SU-DHL-6 (cell line): ENCODE results near the gene ATRNL1.

Experiments
- H2AFZ ChIP-seq: fragments of 200-600 bp; sonication (generic); 2 replicates; pipeline ENCODE4 v1.6.1; 2014; ENCODE audit warnings: low read depth, mild to moderate bottlenecking, moderate library complexity, mixed read lengths, antibody characterized with exemption, low read length; ENCODE audit not compliant: severe bottlenecking
- H3F3A ChIP-seq: fragments of 200-600 bp; shearing (Covaris generic); 2 replicates; pipeline ENCODE4 v1.6.0; 2016; ENCODE audit warnings: antibody characterized with exemption, mild to moderate bottlenecking; ENCODE audit not compliant: insufficient read depth
- H3K27ac ChIP-seq: fragments of 200-600 bp; sonication (generic); 2 replicates; pipeline ENCODE4 v1.5.1; 2016; ENCODE audit warnings: low read depth, mild to moderate bottlenecking, low read length, moderate library complexity, mixed read lengths
- H3K27me3 ChIP-seq: fragments of 200-600 bp; sonication (generic), shearing (Covaris generic); 2 replicates; pipeline ENCODE4 v1.6.0; 2014; ENCODE audit warnings: mild to moderate bottlenecking, low read length
- H3K36me3 ChIP-seq: fragments of 200-600 bp; sonication (generic); 2 replicates; pipeline ENCODE4 v1.6.1; 2014; ENCODE audit warnings: mild to moderate bottlenecking, low read length, mixed read lengths
- H3K4me2 ChIP-seq: fragments of 300-600, 200-600 bp; shearing (Covaris generic), sonication (generic); 2 replicates; pipeline ENCODE4 v1.6.0; 2014; ENCODE audit warnings: low read length, low read depth, mild to moderate bottlenecking; ENCODE audit not compliant: poor library complexity, severe bottlenecking
- H3K4me3 ChIP-seq: fragments of 200-600 bp; sonication (generic); 2 replicates; pipeline ENCODE4 v1.5.1; 2014; ENCODE audit warnings: antibody characterized with exemption, low read length, mild to moderate bottlenecking, mixed read lengths; ENCODE audit not compliant: insufficient read depth, poor library complexity, severe bottlenecking
- H3K79me2 ChIP-seq: fragments of 200-600 bp; sonication (generic); 2 replicates; pipeline ENCODE4 v1.6.1; 2014; ENCODE audit warnings: mild to moderate bottlenecking, low read length, moderate library complexity; ENCODE audit not compliant: insufficient read depth
- H3K9ac ChIP-seq: fragments of 200-600 bp; sonication (generic); 2 replicates; pipeline ENCODE4 v1.7.0; 2014; ENCODE audit warnings: mild to moderate bottlenecking, low read length
- H3K9me2 ChIP-seq: fragments of 200-600 bp; sonication (generic); replicated peaks from 2 replicates; pipeline ENCODE4 v1.6.1; 2014; ENCODE audit warnings: low read length; ENCODE audit not compliant: insufficient read depth
- H3K9me3 ChIP-seq: fragments of 200-600 bp; sonication (generic); 2 replicates; pipeline ENCODE4 v1.6.1; 2014; ENCODE audit warnings: low read length, mixed read lengths; ENCODE audit not compliant: insufficient read depth
- H4K20me1 ChIP-seq: fragments of 200-600 bp; sonication (generic); 2 replicates; pipeline ENCODE4 v1.6.1; 2014; ENCODE audit warnings: low read depth, mild to moderate bottlenecking, antibody characterized with exemption, low read length, moderate library complexity, mixed read lengths
- CTCF ChIP-seq: fragments of 200-600 bp; sonication (generic); IDR thresholded peaks from one replicate; pipeline ENCODE4 v1.5.1; 2017; ENCODE audit warnings: antibody characterized with exemption, mild to moderate bottlenecking, low read length, moderate library complexity; ENCODE audit not compliant: insufficient read depth, poor library complexity, severe bottlenecking
- EZH2phosphoT487 ChIP-seq: fragments of 200-600 bp; sonication (generic), shearing (Covaris generic); conservative IDR thresholded peaks from 2 replicates; pipeline ENCODE4 v1.6.1; 2018; ENCODE audit warnings: mild to moderate bottlenecking, antibody characterized with exemption, low read length, moderate library complexity, mixed read lengths

ATRNL1 gene

GRCh38 chr10:115107830-115108229 is 14.7 kb downstream of the ATRNL1 start:
- Histone ChIP-seq H3K27ac (no peak overlapping the region), H3K4me3 (no peak overlapping the region), H4K20me1 (no peaks in the 10 kb centered on the region), H3K4me2 (no peak overlapping the region), H3K79me2 (no peaks in the 10 kb centered on the region), H3K9ac (no peak overlapping the region), H3K27me3 (no peaks in the 10 kb centered on the region), H3K36me3 (no peaks in the 10 kb centered on the region), H3K9me3 (peaks cover 15% of the 10 kb centered on the region; the same call in 1 of the 2 replicates), H3F3A (no peaks in the 10 kb centered on the region), H3K9me2 (no peaks in the 10 kb centered on the region), H2AFZ (no peak overlapping the region)
- TF ChIP-seq CTCF = no peak
- no peak for TF ChIP-seq EZH2phosphoT487

- Histone ChIP-seq H3K9me2 (no peaks in the 10 kb centered on the region), H3K79me2 (no peaks in the 10 kb centered on the region), H3K9ac (no peak overlapping the region), H2AFZ (no peak overlapping the region), H3K27ac (no peak overlapping the region), H3K27me3 (no peaks in the 10 kb centered on the region), H3K4me2 (no peak overlapping the region), H3F3A (no peaks in the 10 kb centered on the region), H3K9me3 (no peaks in the 10 kb centered on the region), H3K36me3 (no peaks in the 10 kb centered on the region), H4K20me1 (no peaks in the 10 kb centered on the region), H3K4me3 (no peak overlapping the region)
- TF ChIP-seq EZH2phosphoT487 (no peak), CTCF (no peak)
These were observed 24.1 kb downstream of the ATRNL1 start for GRCh38 chr10:115117301-115117700.

DNA sequence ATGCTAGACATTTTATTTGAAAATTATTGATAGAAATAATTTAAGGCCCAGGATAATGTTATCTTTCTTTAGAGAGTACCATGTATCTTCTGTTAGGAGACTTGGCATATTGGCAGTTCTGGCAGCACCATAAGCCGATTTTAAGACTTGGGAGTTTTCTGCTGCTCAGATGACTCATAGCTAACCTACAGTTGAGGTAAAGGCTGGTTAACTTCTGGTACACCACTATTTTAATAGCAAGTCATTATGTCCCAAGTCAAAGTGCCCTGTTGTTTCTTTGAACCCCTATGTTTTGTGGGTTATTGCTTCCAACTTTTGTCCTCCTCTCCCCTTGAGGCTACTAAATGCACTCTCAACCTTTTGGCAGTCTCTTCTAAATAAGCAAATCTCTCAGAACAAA is 25.2 kb downstream of the ATRNL1 start:
- Histone ChIP-seq H4K20me1 (no peaks in the 10 kb centered on the region), H3K79me2 (no peaks in the 10 kb centered on the region), H3K9me2 (no peaks in the 10 kb centered on the region), H3K9ac (no peak overlapping the region), H3K36me3 (no peaks in the 10 kb centered on the region), H3K9me3 (no peaks in the 10 kb centered on the region), H3K4me2 (no peak overlapping the region), H3K4me3 (no peak overlapping the region), H3K27ac (no peak overlapping the region), H2AFZ (no peak overlapping the region), H3K27me3 (no peaks in the 10 kb centered on the region), H3F3A (no peaks in the 10 kb centered on the region)
- no peak for TF ChIP-seq CTCF
- TF ChIP-seq EZH2phosphoT487 = no peak

- Histone ChIP-seq H3K9ac (no peak overlapping the region), H3K4me2 (no peak overlapping the region), H3K9me3 (no peaks in the 10 kb centered on the region), H3K36me3 (no peaks in the 10 kb centered on the region), H3K27me3 (no peaks in the 10 kb centered on the region), H3F3A (no peaks in the 10 kb centered on the region), H2AFZ (no peak overlapping the region), H3K27ac (no peak overlapping the region), H3K4me3 (no peak overlapping the region), H3K79me2 (no peaks in the 10 kb centered on the region), H4K20me1 (no peaks in the 10 kb centered on the region; the same call in 1 of the 2 replicates), H3K9me2 (no peaks in the 10 kb centered on the region)
- no peak for TF ChIP-seq EZH2phosphoT487
- no peak for TF ChIP-seq CTCF
These were observed 32.3 kb downstream of the ATRNL1 start for GRCh38 chr10:115125505-115125904.
